Kidney epithelial cell (primary cell): ENCODE measurements around the gene PRRC2B. TPM values are rescaled to one million over a fixed set of nuclear protein-coding genes. Genes with fewer than 3 reads are reported as not detected.

Source experiments
- DNase-seq: peaks from one replicate; pipeline ENCODE4 v3.0.0-alpha.2; 2010; ENCODE audit warnings: low read depth
- H3K27me3 ChIP-seq: 2 replicates; pipeline ENCODE4 v1.6.0; 2011; ENCODE audit warnings: low read length; ENCODE audit not compliant: control insufficient read depth, insufficient read depth
- H3K36me3 ChIP-seq: 2 replicates; pipeline ENCODE4 v1.5.1; 2011; ENCODE audit warnings: low read length; ENCODE audit not compliant: control insufficient read depth, insufficient read depth
- H3K4me3 ChIP-seq: 2 replicates; pipeline ENCODE4 v1.5.1; 2011; ENCODE audit warnings: low read depth, mild to moderate bottlenecking, control low read depth, low read length
- CTCF ChIP-seq: IDR thresholded peaks from 2 replicates; pipeline ENCODE4 v1.5.1; 2011; ENCODE audit warnings: mild to moderate bottlenecking, moderate library complexity, low read length, control low read depth, inconsistent platforms; ENCODE audit not compliant: insufficient read depth, poor library complexity, severe bottlenecking
- total RNA-seq: library from RNA; depleted of rRNA; stranded (reverse); fragments of >200 nt; gene quantifications from 2 replicates; pipeline ENCODE4 v1.2.3, GENCODE V29; 2015

PRRC2B gene
- total RNA-seq, 1 donor from 2014 or later, result 158 TPM

- H3K36me3 ChIP-seq, result no peaks in the 10 kb centered on the region
- no peak for TF ChIP-seq CTCF
- peak; percentile 76 for DNase-seq
- no peaks in the 10 kb centered on the region for H3K27me3 ChIP-seq
- H3K4me3 ChIP-seq, result no peak overlapping the region
Measured at GRCh38 chr9:131382850-131383729, 10.8 kb upstream of the PRRC2B start.

GRCh38 chr9:131385296-131385695, 8.6 kb upstream of the PRRC2B start:
- H3K36me3 ChIP-seq, result no peaks in the 10 kb centered on the region
- no peak for TF ChIP-seq CTCF
- H3K27me3 ChIP-seq, result no peaks in the 10 kb centered on the region
- DNase-seq, result no peak
- no peak overlapping the region for H3K4me3 ChIP-seq

GRCh38 chr9:131386281-131386680, 7.6 kb upstream of the PRRC2B start:
- Histone ChIP-seq H3K4me3 (no peak overlapping the region), H3K36me3 (no peaks in the 10 kb centered on the region), H3K27me3 (no peaks in the 10 kb centered on the region)
- TF ChIP-seq CTCF, result no peak
- DNase-seq, result no peak

GRCh38 chr9:131387394-131387793, 6.5 kb upstream of the PRRC2B start:
- no peak for TF ChIP-seq CTCF

GRCh38 chr9:131391020-131391419, 2.9 kb upstream of the PRRC2B start:
- H3K27me3 ChIP-seq, result no peaks in the 10 kb centered on the region
- H3K36me3 ChIP-seq, result no peaks in the 10 kb centered on the region
- no peak for DNase-seq
- no peak for TF ChIP-seq CTCF
- no peak overlapping the region for H3K4me3 ChIP-seq

More at GRCh38 chr9:131387394-131387793, 6.5 kb upstream of the PRRC2B start:
- H3K36me3 ChIP-seq, result no peaks in the 10 kb centered on the region
- no peak overlapping the region for H3K4me3 ChIP-seq
- no peaks in the 10 kb centered on the region for H3K27me3 ChIP-seq
- no peak for DNase-seq
